CD4-positive, alpha-beta T cell treated with Interleukin-17A for 1 hour (primary cell): ENCODE data around the gene C1orf53.
A peak's percentile ranks its signal among the peaks of the same experiment; 100 is the strongest.
"Not testable (repeated sequence)": the region's sequence is repeated elsewhere in the genome, so short reads cannot be mapped to it uniquely, and the experiment has no call there.

Experiments
- DNase-seq: peaks from one replicate; pipeline ENCODE4 v3.0.0-alpha.2; 2020

The C1orf53 gene

DNA sequence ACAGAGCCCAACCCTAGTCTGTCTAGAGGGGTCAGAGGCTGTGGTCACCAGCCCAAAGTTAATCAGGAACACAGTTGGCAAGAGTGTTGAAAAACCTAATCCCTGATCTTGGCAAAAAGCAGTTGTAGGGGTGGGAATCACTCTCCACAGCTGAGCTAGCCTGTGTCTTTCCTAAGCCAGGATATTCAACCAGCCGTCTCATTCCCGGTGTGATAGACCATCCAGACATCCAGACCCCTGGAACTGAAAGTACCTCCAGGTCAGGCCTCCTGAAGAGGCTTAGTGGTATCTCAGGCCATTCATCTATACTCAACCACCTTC is 19.6 kb downstream of the C1orf53 start:
- no peak for DNase-seq

DNA sequence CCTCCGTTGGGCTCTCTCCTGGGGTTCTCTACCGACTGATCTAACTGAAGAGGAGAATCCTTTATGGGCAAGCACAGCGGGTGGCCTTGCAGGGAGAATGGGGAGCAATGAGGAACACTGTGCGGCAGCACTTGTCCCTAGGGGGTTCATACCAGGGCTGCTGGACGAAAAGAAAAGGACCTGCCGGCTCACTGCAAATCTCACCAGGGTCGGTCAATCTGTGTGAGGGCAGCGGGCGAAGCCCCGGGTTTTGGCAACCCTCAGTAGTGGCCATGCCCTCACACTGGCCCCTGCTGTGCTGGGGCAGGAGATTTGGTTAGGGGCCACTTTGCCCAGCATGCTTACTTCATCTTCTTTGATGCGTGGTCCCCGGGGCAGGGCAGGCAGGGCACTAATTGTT is 20.6 kb downstream of the C1orf53 start:
- no peak for DNase-seq

DNA sequence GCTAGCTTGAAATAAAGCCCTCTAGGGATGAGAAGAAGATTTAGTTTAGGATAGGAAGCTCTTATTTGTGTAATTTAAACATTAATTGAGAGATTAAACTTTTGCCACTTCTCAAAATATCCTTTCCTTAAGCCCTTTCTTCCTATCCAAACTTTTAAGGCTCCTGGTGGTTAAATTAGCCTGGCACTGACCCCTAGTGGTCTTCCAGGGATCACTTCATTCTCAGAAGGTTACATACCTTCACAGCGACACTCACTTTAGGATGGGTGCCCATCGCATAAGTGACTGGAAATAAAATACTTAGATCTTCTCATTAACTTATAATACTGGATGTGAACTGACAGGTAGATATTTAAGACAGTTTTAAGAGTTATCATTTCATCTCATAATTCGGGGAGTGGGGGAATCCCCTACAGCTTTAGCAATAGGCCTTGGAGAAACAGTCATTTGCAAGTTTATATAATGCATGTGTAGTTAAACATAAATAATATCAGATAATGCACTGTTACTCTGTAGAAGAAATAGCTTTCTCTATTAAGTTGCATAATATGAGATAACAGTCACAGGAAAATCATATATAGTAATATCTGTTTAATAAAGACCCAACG is 22.2 kb downstream of the C1orf53 start:
- DNase-seq, result peak; percentile 54

DNA sequence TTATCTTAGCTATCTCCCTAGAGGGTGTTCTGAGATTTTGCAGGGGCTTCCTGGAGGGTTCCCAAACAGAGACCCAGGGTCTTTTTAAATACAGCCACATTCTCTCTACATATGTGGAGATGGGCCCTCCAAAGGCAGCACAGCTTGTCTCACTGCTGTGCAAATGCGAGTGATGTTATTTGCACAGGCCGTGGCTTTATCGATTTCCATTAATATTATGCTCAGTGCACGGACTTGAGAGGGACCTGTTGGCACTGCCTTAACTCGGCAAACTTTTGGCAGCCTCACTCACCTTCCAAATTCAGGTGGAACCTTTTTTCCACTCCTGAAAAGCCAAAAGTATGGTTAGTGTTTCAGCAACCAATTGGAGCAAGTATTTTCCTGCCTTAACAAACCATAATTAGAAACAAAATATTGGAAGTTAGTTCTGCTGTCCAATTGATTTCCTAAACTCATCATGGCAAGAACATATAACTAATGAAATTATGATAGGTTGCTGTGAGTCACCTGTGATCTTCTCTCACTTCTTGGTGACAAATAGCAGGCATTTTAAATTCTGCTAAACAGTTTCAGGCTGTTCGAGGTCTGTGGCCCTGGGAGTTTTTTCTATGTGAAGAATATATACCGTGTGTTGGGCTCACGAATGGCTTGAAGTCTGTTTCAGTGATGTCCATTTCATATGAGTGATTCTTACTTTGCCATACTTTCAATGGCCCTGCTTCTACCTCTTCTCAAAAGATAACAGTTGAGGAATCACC is 25.7 kb downstream of the C1orf53 start:
- no peak for DNase-seq

DNA sequence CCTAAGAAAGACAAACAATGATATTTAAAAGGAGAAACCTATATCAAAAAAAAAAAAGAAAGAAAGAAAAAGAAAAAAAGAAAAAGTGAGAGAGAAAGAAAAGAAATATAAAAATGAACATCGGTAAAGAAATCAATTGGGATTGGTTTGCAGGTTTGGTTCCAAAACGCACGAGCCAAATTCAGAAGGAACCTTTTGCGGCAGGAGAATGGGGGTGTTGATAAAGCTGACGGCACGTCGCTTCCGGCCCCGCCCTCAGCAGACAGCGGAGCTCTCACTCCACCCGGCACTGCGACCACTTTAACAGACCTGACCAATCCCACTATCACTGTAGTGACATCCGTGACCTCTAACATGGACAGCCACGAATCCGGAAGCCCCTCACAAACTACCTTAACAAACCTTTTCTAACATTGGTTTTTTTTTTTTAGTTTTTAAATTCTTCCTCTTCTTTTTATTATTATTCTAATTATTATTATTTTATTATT is 26.5 kb downstream of the C1orf53 start:
- peak; percentile 28 for DNase-seq

DNA sequence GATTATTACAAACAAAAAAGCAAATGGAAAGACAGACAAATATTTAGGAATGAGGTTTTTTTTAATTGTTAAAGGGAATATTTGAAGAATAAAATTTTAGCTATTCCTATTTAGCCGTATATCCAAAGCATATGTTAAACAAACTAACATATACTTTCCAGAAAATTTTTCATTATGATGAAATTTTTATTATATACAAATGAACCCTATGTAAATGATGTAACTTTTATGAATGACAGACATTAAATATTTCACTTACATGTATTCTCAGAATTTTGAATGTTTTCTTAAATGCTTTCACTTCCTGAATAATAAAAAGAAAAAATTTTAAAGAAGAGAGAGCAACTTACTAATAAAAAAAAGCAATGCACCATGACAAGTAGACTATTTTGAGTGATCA is 30.6 kb downstream of the C1orf53 start:
- DNase-seq, result no peak

DNA sequence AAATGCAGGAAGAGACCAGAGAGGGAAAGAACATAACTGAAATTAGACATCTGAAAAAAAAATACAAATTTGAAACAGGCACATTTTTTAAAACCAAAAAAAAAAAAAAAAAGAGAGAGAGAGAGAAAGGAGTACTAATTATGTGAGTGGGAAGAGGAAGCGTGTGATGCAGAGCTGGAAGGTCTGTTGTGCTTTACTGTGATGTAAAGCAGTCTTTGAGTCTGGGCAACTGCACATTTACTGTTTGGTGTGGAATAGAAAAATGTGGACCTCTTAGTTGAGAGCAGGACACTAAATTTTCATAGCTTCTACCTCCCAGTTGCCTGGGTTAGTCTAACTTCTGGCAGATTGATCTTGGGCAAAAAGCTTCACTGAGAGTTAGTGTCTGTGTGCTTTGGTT is 31.2 kb downstream of the C1orf53 start:
- DNase-seq, result no peak

DNA sequence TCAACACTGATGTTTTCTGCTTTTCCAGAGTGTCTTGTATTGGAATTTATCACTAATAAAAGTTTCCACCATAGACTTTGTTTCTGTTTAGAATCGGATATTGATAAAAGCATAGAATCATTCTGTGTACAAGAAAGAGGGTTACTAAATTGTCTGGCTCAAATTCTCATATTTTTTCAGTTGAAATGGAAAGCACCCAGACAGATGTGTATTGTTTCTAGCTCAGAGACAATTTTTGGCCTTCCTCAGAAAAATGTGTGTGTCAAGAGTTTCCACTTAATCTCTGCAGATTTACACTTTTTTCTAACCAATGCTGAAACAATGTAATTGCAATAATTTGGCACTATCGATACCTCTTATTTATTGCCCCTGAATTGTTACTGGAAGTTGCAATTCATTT is 35.0 kb downstream of the C1orf53 start:
- no peak for DNase-seq

DNA sequence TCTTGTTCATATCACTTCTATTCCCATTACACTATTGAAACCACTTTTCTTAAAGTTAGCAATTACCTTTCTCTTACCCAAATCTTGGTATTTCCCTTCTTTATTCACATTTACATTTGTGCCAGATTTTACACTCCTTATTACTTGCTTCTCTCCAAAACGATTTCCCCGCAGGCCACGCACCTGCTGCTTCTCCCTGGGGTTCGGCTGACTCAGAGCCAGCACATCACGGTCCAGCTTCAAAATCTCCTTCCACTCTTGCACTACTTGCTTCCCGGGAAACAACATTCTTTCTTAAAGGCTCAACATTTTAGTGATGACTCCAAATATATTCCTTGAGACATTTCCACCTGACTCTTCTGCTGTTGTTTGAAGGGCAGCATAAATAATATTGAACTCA is 35.5 kb downstream of the C1orf53 start:
- no peak for DNase-seq

DNA sequence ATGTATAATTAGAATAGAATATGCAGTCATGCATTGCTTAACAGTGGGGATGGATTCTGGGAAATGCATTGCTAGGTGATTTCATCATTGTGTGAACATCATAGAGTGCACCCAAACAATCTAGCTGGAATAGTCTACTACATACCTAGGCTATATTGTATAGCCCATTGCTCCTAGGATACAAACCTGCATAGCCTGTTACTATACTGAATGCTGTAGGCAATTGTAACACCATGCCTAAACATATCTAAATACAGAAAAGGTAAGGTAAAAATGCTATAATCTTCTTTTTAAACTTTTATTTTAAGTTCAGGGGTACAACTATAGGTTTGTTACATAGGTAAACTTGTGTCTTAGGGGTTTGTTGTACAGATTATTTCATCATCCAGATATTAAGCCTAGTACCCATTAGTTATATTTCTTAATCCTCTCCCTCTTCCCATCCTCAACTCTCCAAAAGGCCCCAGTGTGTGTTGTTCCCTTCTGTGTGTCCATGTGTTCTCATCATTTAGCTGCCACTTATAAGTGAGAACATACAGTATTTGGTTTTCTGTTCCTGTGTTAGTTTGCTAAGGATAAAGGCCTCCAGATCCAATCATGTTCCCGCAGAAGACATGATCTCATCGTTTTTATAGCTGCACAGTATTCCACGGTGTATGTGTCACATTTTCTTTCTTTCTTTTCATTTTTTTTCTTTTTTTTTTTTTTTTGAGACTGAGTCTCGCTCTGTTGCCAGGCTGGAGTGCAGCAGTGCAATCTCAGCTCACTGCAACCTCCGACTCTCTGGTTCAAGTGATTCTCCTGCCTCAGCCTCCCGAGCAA is 36.9 kb downstream of the C1orf53 start:
- DNase-seq, result not testable (repeated sequence)

DNA sequence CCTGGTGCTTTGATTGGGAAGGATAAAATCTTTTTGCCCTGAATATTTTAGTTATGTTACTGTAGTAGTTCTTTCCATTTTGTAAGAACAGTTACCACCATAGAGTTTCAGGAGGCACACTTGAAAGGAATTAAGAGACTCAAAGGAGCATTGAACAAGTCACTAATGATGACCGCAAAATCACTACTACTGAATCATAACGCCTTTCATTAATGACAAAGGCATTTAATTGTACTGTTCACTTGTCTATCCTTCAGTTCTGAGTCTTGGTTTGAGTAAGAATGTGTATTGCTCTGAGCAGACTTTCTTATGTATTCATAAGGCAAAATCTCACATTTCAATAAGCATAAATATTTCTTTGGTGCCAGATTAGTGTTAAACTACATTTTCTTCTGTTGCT is 39.6 kb downstream of the C1orf53 start:
- DNase-seq, result no peak

DNA sequence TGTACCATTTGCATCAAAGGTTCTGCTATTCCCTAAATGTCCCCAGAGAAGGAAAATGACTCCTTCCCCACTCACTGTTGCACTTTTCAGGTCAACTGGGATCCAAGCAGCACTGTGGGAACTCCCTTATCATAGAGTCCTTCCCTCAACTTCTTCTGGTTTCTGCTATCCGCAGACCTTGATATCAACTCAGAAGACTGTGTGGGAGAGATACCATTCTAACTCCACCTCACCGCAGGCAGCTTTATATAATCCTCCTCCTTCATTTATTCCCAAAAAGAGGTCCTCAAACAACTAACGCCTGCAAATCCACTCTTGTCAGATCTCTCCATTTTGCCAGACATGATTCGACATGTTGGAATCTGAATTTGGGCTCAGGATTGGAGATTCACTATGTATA is 42.1 kb downstream of the C1orf53 start:
- no peak for DNase-seq

DNA sequence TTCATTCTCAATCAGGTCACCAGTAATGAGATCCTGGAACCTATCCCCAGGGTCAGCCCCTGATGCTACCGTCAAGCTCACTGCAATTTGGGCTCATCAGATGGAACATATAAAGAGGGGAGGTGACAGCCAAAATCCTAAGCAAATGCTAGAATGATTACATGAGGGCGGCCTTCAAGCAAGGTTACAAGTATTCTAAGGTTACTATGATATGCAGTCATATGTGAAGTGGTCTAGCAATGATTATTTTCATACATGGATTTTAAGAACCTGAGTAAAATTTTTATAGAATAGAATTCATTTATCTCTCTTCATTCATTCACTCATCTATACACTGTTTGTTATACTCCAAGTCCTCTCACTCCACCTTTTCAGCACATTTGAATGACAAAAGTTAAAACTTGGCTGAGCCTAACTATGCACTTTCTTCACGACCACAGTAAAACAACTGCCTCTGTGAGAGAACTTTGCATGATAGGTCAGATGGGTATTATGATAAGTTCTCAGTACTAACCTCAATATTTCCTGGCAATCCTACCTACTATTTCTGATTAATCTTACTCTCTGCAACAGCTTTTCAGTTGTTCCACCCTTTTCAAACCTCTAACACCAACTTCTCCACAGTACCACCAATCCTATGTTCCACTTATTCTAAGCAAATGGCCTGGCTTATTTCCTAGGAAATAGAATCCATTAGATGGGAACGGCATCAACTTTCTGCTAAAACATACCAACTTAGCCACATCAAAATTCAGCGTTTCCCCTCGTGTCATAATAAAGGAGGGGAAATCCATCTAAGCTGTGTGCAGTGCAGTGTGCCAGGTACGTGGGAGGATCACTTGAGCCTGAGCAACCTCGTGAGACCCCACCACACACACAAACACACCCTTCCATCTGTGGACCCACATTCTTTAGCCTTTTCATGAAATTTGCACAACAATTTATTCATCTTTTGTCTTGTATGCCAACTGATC is 46.8 kb downstream of the C1orf53 start:
- DNase-seq, result peak; percentile 32

DNA sequence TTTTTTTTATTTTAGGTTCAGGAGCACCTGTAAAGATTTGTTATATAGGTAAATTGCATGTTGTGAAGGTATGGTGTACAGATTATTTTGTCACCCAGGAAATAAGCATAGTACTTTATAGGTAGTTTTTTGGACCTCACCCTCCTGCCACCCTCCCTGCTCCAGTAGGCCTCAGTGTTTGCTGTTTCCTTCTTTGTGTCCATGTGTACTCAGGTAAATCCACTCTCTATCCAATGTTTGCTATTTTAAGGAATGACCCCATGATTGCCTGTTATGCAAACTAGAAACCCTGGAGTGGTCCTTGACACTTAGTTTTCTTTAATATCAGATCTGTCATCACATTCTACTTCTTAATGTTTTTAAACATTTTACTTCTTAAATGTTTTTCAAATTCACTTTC is 48.7 kb downstream of the C1orf53 start:
- no peak for DNase-seq

DNA sequence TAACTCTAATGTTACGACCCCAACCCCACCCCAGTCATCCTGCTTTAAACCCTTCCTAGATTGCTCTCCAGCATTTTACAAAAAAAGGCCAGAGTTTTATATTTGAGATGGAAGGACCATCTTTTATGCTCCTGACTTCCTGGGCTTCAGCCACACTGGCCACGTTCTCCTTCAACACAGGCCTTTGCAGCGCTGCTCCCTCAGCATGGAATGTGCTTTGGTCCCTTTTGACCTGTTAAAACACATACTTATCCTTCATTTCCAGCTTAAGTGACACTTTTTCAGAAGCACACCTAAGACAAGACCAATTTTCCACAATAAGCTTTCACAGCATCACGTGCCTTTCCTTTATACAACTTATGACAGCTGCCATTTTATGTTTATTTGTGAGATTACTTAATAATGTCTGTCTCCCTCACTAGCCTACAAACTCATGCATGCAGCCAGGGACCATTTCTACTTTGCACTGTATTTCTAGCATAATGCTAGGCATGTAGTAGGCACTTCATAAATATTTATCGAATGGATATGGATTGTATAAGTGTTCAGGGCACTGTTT is 49.3 kb downstream of the C1orf53 start:
- no peak for DNase-seq

DNA sequence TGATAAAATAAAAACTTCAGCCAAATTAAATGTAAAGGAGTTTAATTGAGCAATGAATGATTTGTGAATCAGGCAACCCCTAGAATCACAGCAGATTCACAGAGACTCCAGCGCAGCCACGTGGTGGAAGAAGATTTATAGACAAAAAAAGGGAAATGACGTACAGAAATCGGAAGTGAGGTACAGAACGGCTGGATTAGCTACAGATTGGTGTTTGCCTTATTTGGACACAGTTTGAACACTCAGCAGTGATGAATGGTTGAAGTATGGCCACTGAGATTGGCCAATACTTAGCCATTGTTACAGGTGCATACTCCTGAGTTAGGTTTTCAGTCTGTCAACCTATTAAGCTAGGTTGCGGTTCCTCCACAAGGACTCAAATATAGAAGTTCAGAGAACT is 51.0 kb downstream of the C1orf53 start:
- not testable (repeated sequence) for DNase-seq

DNA sequence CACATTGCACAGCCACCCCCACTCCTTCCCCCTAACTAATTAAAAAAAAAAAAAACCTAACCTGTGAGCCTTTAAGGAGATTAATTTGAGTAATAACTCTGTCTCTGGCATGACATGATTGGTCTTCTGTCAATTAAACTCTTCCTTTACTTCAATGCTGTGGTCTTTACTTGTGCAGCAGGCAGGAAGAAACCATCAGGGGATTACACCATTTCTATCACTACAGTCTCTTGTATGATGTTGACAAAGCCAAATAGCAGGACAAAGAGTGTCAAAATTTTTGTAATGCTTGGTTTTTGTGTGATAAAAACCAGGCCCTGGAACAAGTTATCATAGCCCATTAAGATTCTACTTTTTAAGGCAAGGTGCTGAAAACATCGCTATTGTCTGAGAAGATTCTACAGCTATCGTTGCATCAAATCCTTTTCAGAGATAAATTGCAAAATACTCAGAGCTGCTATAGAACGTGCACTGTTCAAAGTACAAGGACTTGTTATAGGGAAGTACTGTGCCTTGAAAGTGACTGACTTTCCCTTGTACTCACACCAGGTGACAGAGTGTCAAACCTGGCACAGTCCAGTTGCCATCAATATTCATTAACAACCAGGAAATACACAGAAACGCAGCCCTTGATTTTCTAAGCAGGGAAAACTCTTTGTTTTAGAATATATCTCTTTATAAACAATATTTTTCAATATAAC is 52.4 kb downstream of the C1orf53 start:
- DNase-seq, result no peak

DNA sequence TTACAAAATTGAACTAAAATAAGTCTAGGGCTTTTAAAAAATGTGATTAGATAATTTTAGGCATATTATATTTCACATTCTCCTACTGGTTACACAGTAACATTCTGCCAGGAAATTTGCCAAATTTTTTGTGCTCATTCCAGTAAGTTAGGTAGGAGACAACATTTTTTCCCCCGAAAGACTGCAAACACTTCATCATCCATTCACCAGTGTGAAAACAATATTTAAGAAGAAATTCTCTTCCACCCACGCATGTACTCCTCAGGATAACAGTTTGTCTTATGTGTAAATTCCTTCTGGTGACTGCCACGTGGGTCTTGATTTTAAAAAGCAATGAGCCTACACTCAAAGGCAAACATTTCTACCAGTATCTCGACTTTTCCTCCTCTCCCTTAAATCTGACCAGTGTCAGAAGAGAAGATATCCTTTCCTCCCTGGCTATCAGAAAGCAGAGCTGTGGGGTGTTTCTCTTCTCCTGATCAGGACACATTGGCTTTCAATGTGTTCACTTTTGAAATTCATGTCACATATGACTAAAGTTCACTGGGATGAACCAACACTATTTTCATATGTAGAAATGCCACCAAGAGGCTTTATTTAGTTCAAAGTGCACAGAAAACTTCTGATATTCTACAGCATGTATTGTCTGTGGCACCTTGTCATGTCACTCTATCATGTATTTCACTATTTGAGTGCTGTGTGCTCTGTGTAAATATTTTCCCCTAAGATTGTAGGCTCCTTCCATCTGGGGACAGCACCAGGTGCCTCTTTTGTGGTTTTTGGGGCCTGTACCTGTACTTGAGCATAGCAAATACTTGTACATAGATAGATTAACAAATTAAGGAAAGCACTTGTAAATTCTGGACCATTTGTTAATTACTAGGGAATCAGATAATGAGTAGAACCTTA is 53.3 kb downstream of the C1orf53 start:
- DNase-seq, result no peak
